IMR-90 (cell line): ENCODE data around the gene BLOC1S4. TPM values are rescaled to one million over a fixed set of nuclear protein-coding genes. Genes with fewer than 3 reads are reported as not detected.
A peak's percentile ranks its signal among the peaks of the same experiment; 100 is the strongest.

Source experiments
- ATAC-seq: fragments of 200-7000 bp; cut with Tn5 transposase; 2 replicates; pipeline ENCODE4 v1.9.1; 2020; ENCODE audit warnings: low read depth, mild to moderate bottlenecking, moderate library complexity
- BruUV-seq: library from RNA; stranded (reverse); fragments of 400-500 nt; replicated peaks from 2 replicates; lab custom pipeline; 2021; lab: Mats Ljungman, UMichigan
- CTCF ChIA-PET: fragments of 300-600 bp; formaldehyde crosslinking; extraction: SDS; loops from one replicate; lab custom pipeline; 2021; ENCODE audit warnings: antibody characterized with exemption; lab: Yijun Ruan, JAX
- POLR2A ChIA-PET: fragments of 300-600 bp; sonication (Branson Sonifier 250); formaldehyde crosslinking; loops from one replicate; lab custom pipeline; 2022; ENCODE audit warnings: antibody characterized with exemption; ENCODE audit not compliant: unreplicated experiment; lab: Charles Lee
- DNase-seq: peaks from one replicate; pipeline ENCODE4 v3.0.0; 2013
- H2AFZ ChIP-seq: replicated peaks from 2 replicates; pipeline ENCODE3; 2013; ENCODE audit warnings: low read length, mild to moderate bottlenecking; ENCODE audit not compliant: poor library complexity
- H2AK5ac ChIP-seq: 2 replicates; pipeline ENCODE4 v1.6.1; 2013; ENCODE audit warnings: low read depth, low read length, inconsistent platforms
- H2AK9ac ChIP-seq: replicated peaks from 2 replicates; pipeline ENCODE3; 2013; ENCODE audit warnings: mild to moderate bottlenecking, low read depth, low read length, moderate library complexity; ENCODE audit not compliant: poor library complexity
- H2BK120ac ChIP-seq: 2 replicates; pipeline ENCODE4 v1.6.1; 2013; ENCODE audit warnings: low read depth, low read length, inconsistent platforms
- H2BK15ac ChIP-seq: 3 replicates; pipeline ENCODE4 v1.6.1; 2013; ENCODE audit warnings: low read depth, low read length, inconsistent platforms
- H2BK20ac ChIP-seq: 2 replicates; pipeline ENCODE4 v1.6.1; 2013; ENCODE audit warnings: low read depth, mild to moderate bottlenecking, inconsistent platforms, low read length, moderate library complexity
- H2BK5ac ChIP-seq: 2 replicates; pipeline ENCODE4 v1.6.1; 2013; ENCODE audit warnings: mild to moderate bottlenecking, low read depth, low read length, inconsistent platforms; ENCODE audit not compliant: poor library complexity, severe bottlenecking
- H3K14ac ChIP-seq: replicated peaks from 2 replicates; pipeline ENCODE4 v1.6.1; 2013; ENCODE audit warnings: low read depth, low read length, inconsistent platforms
- H3K18ac ChIP-seq: 2 replicates; pipeline ENCODE4 v1.6.1; 2013; ENCODE audit warnings: low read depth, low read length, control low read depth
- H3K23ac ChIP-seq: 2 replicates; pipeline ENCODE4 v1.6.1; 2013; ENCODE audit warnings: low read depth, low read length, inconsistent platforms
- H3K27ac ChIP-seq: 2 replicates; pipeline ENCODE4 v1.5.1; 2013; ENCODE audit warnings: mild to moderate bottlenecking, control low read depth, low read length; ENCODE audit not compliant: insufficient read depth
- H3K27me3 ChIP-seq: 2 replicates; pipeline ENCODE4 v1.6.1; 2013; ENCODE audit warnings: low read length; ENCODE audit not compliant: control insufficient read depth, insufficient read depth
- H3K36me3 ChIP-seq: 2 replicates; pipeline ENCODE4 v1.6.1; 2013; ENCODE audit warnings: low read length, mixed read lengths; ENCODE audit not compliant: control insufficient read depth, insufficient read depth
- H3K4ac ChIP-seq: 2 replicates; pipeline ENCODE4 v1.6.1; 2013; ENCODE audit warnings: low read depth, low read length, inconsistent platforms
- H3K4me1 ChIP-seq: 2 replicates; pipeline ENCODE4 v1.6.1; 2013; ENCODE audit warnings: low read length, mixed read lengths; ENCODE audit not compliant: control insufficient read depth, insufficient read depth
- H3K4me2 ChIP-seq: 2 replicates; pipeline ENCODE4 v1.6.1; 2013; ENCODE audit warnings: low read depth, mild to moderate bottlenecking, control low read depth, low read length, moderate library complexity
- H3K4me3 ChIP-seq: 2 replicates; pipeline ENCODE4 v1.5.1; 2013; ENCODE audit warnings: low read depth, mild to moderate bottlenecking, control low read depth, low read length, moderate library complexity; ENCODE audit not compliant: insufficient read depth
- H3K56ac ChIP-seq: 2 replicates; pipeline ENCODE4 v1.6.1; 2013; ENCODE audit warnings: low read length, inconsistent platforms; ENCODE audit not compliant: insufficient read depth; ENCODE audit errors: extremely low read depth
- H3K79me1 ChIP-seq, 2 experiments: 2 replicates each; pipeline ENCODE4 v1.6.1; 2013; ENCODE audit warnings: low read length in 2 of 2, inconsistent platforms in 1 of 2, low read depth in 1 of 2
- H3K9ac ChIP-seq: 2 replicates; pipeline ENCODE4 v1.6.1; 2013; ENCODE audit warnings: low read depth, low read length, control low read depth
- H3K9me1 ChIP-seq: 2 replicates; pipeline ENCODE4 v1.6.1; 2013; ENCODE audit warnings: low read length, inconsistent platforms; ENCODE audit not compliant: insufficient read depth
- H3K9me3 ChIP-seq: 2 replicates; pipeline ENCODE4 v1.6.1; 2013; ENCODE audit warnings: low read length; ENCODE audit not compliant: control insufficient read depth, insufficient read depth
- H4K20me1 ChIP-seq: 2 replicates; pipeline ENCODE4 v1.6.1; 2013; ENCODE audit warnings: low read length, inconsistent platforms; ENCODE audit not compliant: insufficient read depth
- H4K5ac ChIP-seq: 2 replicates; pipeline ENCODE4 v1.6.1; 2013; ENCODE audit warnings: mild to moderate bottlenecking, low read depth, low read length, control low read depth
- H4K8ac ChIP-seq, 2 experiments: 2 replicates each; pipeline ENCODE4 v1.6.1; 2013; ENCODE audit warnings: low read depth in 2 of 2, low read length in 2 of 2, control low read depth in 1 of 2, inconsistent platforms in 1 of 2
- H4K91ac ChIP-seq: 2 replicates; pipeline ENCODE4 v1.6.1; 2013; ENCODE audit warnings: low read depth, low read length, inconsistent platforms; ENCODE audit not compliant: insufficient read depth
- BHLHE40 ChIP-seq: fragments of 150-350 bp; IDR thresholded peaks from 2 replicates; pipeline ENCODE4 v1.6.1; 2016; ENCODE audit warnings: mild to moderate bottlenecking, low read depth, low read length
- CEBPB ChIP-seq: IDR thresholded peaks from 2 replicates; pipeline ENCODE4 v1.6.1; 2012; ENCODE audit warnings: low read depth, low read length, improper control_type of control experiment
- CTCF ChIP-seq: conservative IDR thresholded peaks from 2 replicates; pipeline ENCODE4 v1.5.1; 2012; ENCODE audit warnings: mild to moderate bottlenecking, low read depth, low read length, improper control_type of control experiment
- ELK1 ChIP-seq: fragments of 150-350 bp; IDR thresholded peaks from 2 replicates; pipeline ENCODE4 v1.6.1; 2016; ENCODE audit warnings: low read depth, mild to moderate bottlenecking, low read length, moderate library complexity, borderline replicate concordance
- FOS ChIP-seq: fragments of 150-350 bp; IDR thresholded peaks from 2 replicates; pipeline ENCODE4 v1.6.1; 2016; ENCODE audit warnings: low read depth, low read length
- MAZ ChIP-seq: IDR thresholded peaks from 2 replicates; pipeline ENCODE4 v1.6.1; 2012; ENCODE audit warnings: low read depth, mild to moderate bottlenecking, low read length, improper control_type of control experiment, moderate library complexity, borderline replicate concordance
- MXI1 ChIP-seq: IDR thresholded peaks from 2 replicates; pipeline ENCODE4 v1.6.1; 2012; ENCODE audit warnings: low read depth, mild to moderate bottlenecking, low read length, moderate library complexity, borderline replicate concordance
- NFE2L2 ChIP-seq: fragments of 150-350 bp; IDR thresholded peaks from 2 replicates; pipeline ENCODE4 v1.6.1; 2016; ENCODE audit warnings: low read depth, mild to moderate bottlenecking, low read length
- RAD21 ChIP-seq: IDR thresholded peaks from 2 replicates; pipeline ENCODE4 v1.6.1; 2012; ENCODE audit warnings: low read length, improper control_type of control experiment
- RCOR1 ChIP-seq: IDR thresholded peaks from 2 replicates; pipeline ENCODE4 v1.6.1; 2012; ENCODE audit warnings: mild to moderate bottlenecking, low read length, improper control_type of control experiment; ENCODE audit not compliant: insufficient replicate concordance
- RFX5 ChIP-seq: IDR thresholded peaks from 2 replicates; pipeline ENCODE4 v1.8.0; 2012; ENCODE audit warnings: low read depth, mild to moderate bottlenecking, low read length, moderate library complexity
- SMC3 ChIP-seq: fragments of 150-350 bp; IDR thresholded peaks from 2 replicates; pipeline ENCODE4 v1.6.1; 2016; ENCODE audit warnings: low read depth, mild to moderate bottlenecking, antibody characterized with exemption, low read length, moderate library complexity
- WGBS, 2 experiments: methylation state at CpG; one replicate each; pipeline versions ENCODE4 v1.1.5 to v1.1.7; 2013; ENCODE audit warnings: missing lambda C conversion rate in 2 of 2; ENCODE audit not compliant: insufficient read length in 1 of 2; ENCODE audit errors: extremely low coverage in 2 of 2; 5-methylcytosine and 5-hydroxymethylcytosine counted together
- dilution Hi-C: fragments of 300-500 bp; cut with HindIII; formaldehyde crosslinking; loops from one replicate; pipeline ENCODE4 v1.14.3; 2018; ENCODE audit warnings: low sequenced_read_pairs; ENCODE audit not compliant: unreplicated experiment
- in situ Hi-C: fragments of 300-500 bp; cut with MboI; formaldehyde crosslinking; loops from 3 replicates; pipeline ENCODE4 v1.14.3; 2019; ENCODE audit warnings: low sequenced_read_pairs, inconsistent platforms, mixed read lengths
- intact Hi-C: fragments of 100-400 bp; cut with micrococcal nuclease; formaldehyde crosslinking; loops from 2 replicates; pipeline ENCODE4 v1.10.0; 2022
- polyA plus RNA-seq, 3 experiments: library from polyadenylated mRNA; depleted of rRNA; stranded (reverse); fragments of >200 nt; gene quantifications; 2 replicates each; pipeline ENCODE4 v1.2.3, GENCODE V29; 2012; ENCODE audit warnings: low replicate concordance in 1 of 3
- total RNA-seq: library from RNA; depleted of rRNA; stranded (reverse); fragments of >200 nt; gene quantifications from 2 replicates; pipeline ENCODE4 v1.2.3, GENCODE V29; 2012
- TF ChIP-seq, protein P1 (sequence below): fragments of 150-350 bp; IDR thresholded peaks from 2 replicates; pipeline ENCODE4 v1.6.1; 2017; ENCODE audit warnings: mild to moderate bottlenecking, antibody characterized with exemption, low read length, low read depth

Gene BLOC1S4
- total and polyA plus RNA-seq, 2 of the 4 experiments (the other 2 are of a cell fraction) = 8.8 to 22.1 TPM

- H2AK9ac ChIP-seq = peak overlapping the region; percentile 53
- peak overlapping the region; percentile 88 for H3K27ac ChIP-seq
- H3K27me3 ChIP-seq = no peaks in the 10 kb centered on the region
- H3K4ac ChIP-seq = peak overlapping the region; percentile 79
- peak overlapping the region; percentile 25; the same call in 1 of the 2 replicates for H4K5ac ChIP-seq
- peak overlapping the region in 1 of 2 experiments; percentile 87; a peak in 2 of 4 replicates for H4K8ac ChIP-seq
- H4K20me1 ChIP-seq = peaks cover 6% of the 10 kb centered on the region; the same call in 1 of the 2 replicates
- no peak overlapping the region for H2BK120ac ChIP-seq
- in situ Hi-C loops = no loop called here
- 0 out of 2 replicates have a peak overlapping the region, but pooled peaks have one; percentile 47 for H3K56ac ChIP-seq
- intact Hi-C loops = loop anchor here (2.0 kb wide), 1 partner anchor 76 kb away; the partner anchor contains the start of gene MRFAP1
- no CpG with 5 or more reads among the region's 7 CpGs for WGBS, 2 experiments
- POLR2A ChIA-PET = interaction anchor here (0.6 to 1.2 kb wide), 3 partner anchors 44 to 167 kb away, joined by 3 to 4 read pairs (median 3); a partner anchor contains a TSS
- peak overlapping the region; percentile 87 for H3K4me3 ChIP-seq
- peak overlapping the region; percentile 89 for H3K9ac ChIP-seq
- no peaks in the 10 kb centered on the region for H3K4me1 ChIP-seq
- peak overlapping the region; percentile 74 for H2AK5ac ChIP-seq
- H4K91ac ChIP-seq = no peak overlapping the region
- H3K4me2 ChIP-seq = peak overlapping the region; percentile 99
- DNase-seq (peak; percentile 34), ATAC-seq (no peak)
- no peak overlapping the region for H2BK15ac ChIP-seq
- dilution Hi-C loops = no loop called here
- H3K36me3 ChIP-seq = no peaks in the 10 kb centered on the region
- no peak overlapping the region for H2AFZ ChIP-seq
- no peaks in the 10 kb centered on the region for H3K9me3 ChIP-seq
- no peak overlapping the region for H3K18ac ChIP-seq
- no peaks in the 10 kb centered on the region for H3K9me1 ChIP-seq
- H2BK5ac ChIP-seq = peak overlapping the region; percentile 79
- H3K14ac ChIP-seq = peak overlapping the region; percentile 90; the same call in 1 of the 2 replicates
- TSS peak; percentile 80 for BruUV-seq
- H2BK20ac ChIP-seq = no peak overlapping the region
- CTCF ChIA-PET = interaction anchor here (0.9 to 1.6 kb wide), 2 partner anchors 13 to 156 kb away, joined by 3 to 9 read pairs; no protein-coding TSS in a partner anchor
- H3K79me1 ChIP-seq = peaks cover 0 to 19% of the 10 kb centered on the region in 2 experiments; a peak in 2 of 4 replicates
- H3K23ac ChIP-seq = peak overlapping the region; percentile 68; the same call in 1 of the 2 replicates
- TF ChIP-seq MXI1 (no peak), RAD21 (no peak), MAZ (no peak), BHLHE40 (no peak), NFE2L2 (no peak), ELK1 (no peak), RFX5 (no peak), RCOR1 (no peak), CTCF (no peak), SMC3 (no peak), CEBPB (no peak), FOS (no peak)
- TF ChIP-seq, protein P1, sequence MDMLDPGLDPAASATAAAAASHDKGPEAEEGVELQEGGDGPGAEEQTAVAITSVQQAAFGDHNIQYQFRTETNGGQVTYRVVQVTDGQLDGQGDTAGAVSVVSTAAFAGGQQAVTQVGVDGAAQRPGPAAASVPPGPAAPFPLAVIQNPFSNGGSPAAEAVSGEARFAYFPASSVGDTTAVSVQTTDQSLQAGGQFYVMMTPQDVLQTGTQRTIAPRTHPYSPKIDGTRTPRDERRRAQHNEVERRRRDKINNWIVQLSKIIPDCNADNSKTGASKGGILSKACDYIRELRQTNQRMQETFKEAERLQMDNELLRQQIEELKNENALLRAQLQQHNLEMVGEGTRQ = no peak
These were observed 1.1 kb downstream of the BLOC1S4 start for GRCh38 chr4:6716958-6717655.
